Activated naive CD8-positive, alpha-beta T cell treated with anti-CD3 and anti-CD28 coated beads, Interleukin-2, amount 50 U/mL, for 24 hours (primary cell): ENCODE measurements around the gene WASL.
A peak's percentile ranks its signal among the peaks of the same experiment; 100 is the strongest.

Experiments
- ATAC-seq: fragments of 150-1000 bp; cut with Tn5 transposase; one replicate; pipeline ENCODE4 v1.10.0; 2021
- DNase-seq: peaks from one replicate; pipeline ENCODE4 v3.0.0; 2021
- H3K27ac Mint-ChIP-seq: one replicate; pipeline ENCODE4 v1.8.0; 2021; ENCODE audit warnings: mild to moderate bottlenecking, mixed read lengths
- H3K27me3 Mint-ChIP-seq: one replicate; pipeline ENCODE4 v1.8.0; 2021; ENCODE audit warnings: mixed read lengths
- H3K36me3 Mint-ChIP-seq: one replicate; pipeline ENCODE4 v1.8.0; 2021; ENCODE audit warnings: low read depth, mixed read lengths
- H3K4me1 Mint-ChIP-seq: one replicate; pipeline ENCODE4 v1.8.0; 2021; ENCODE audit warnings: mixed read lengths
- H3K4me3 Mint-ChIP-seq: one replicate; pipeline ENCODE4 v1.8.0; 2021; ENCODE audit warnings: mild to moderate bottlenecking, moderate library complexity, mixed read lengths
- H3K9me3 Mint-ChIP-seq: one replicate; pipeline ENCODE4 v1.8.0; 2021; ENCODE audit warnings: mixed read lengths

WASL gene

GRCh38 chr7:123714296-123715080 is 34.3 kb downstream of the WASL start:
- Mint-ChIP-seq H3K9me3 (no peaks in the 10 kb centered on the region), H3K27ac (peak overlapping the region; percentile 1), H3K4me3 (no peak overlapping the region), H3K27me3 (no peaks in the 10 kb centered on the region), H3K4me1 (peaks cover 64% of the 10 kb centered on the region), H3K36me3 (peaks cover 3% of the 10 kb centered on the region)
- DNase-seq, result no peak
- peak; percentile 33 for ATAC-seq

GRCh38 chr7:123712619-123713018 is 36.2 kb downstream of the WASL start:
- H3K27me3 Mint-ChIP-seq, result no peaks in the 10 kb centered on the region
- no peak for DNase-seq
- H3K36me3 Mint-ChIP-seq, result peaks cover 5% of the 10 kb centered on the region
- no peak for ATAC-seq
- peaks cover 53% of the 10 kb centered on the region for H3K4me1 Mint-ChIP-seq
- H3K27ac Mint-ChIP-seq, result peak overlapping the region; percentile 6
- no peak overlapping the region for H3K4me3 Mint-ChIP-seq
- no peaks in the 10 kb centered on the region for H3K9me3 Mint-ChIP-seq

GRCh38 chr7:123711832-123712293 is 36.9 kb downstream of the WASL start:
- peak overlapping the region; percentile 7 for H3K4me3 Mint-ChIP-seq
- peak overlapping the region; percentile 41 for H3K27ac Mint-ChIP-seq
- peaks cover 5% of the 10 kb centered on the region for H3K36me3 Mint-ChIP-seq
- ATAC-seq, result peak; percentile 85
- H3K4me1 Mint-ChIP-seq, result peaks cover 49% of the 10 kb centered on the region
- H3K27me3 Mint-ChIP-seq, result no peaks in the 10 kb centered on the region
- DNase-seq, result no peak
- no peaks in the 10 kb centered on the region for H3K9me3 Mint-ChIP-seq

DNA sequence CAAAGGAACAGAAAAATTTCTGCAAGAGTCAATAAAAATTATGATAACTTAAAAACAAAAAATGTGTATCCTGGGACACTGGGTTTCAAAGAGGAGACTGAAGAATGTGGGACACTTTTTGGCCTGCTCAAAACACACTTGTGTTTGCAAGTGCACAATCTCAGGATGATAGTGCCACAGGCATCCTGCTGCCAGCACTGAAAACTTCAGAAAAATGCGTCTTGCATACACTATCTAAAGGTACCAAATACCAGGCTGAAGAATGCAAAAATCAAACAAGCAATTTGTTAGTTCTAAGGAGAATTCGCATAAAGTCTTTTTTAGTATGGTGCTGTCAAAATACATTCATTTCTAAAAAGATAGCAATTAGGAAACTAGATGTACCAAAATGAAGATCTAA is 38.1 kb downstream of the WASL start:
- H3K9me3 Mint-ChIP-seq, result no peaks in the 10 kb centered on the region
- H3K27ac Mint-ChIP-seq, result peak overlapping the region; percentile 32
- no peak for DNase-seq
- peaks cover 48% of the 10 kb centered on the region for H3K4me1 Mint-ChIP-seq
- no peaks in the 10 kb centered on the region for H3K27me3 Mint-ChIP-seq
- no peak for ATAC-seq
- H3K36me3 Mint-ChIP-seq, result peaks cover 7% of the 10 kb centered on the region
- H3K4me3 Mint-ChIP-seq, result no peak overlapping the region

- DNase-seq, result no peak
- ATAC-seq, result no peak
- no peaks in the 10 kb centered on the region for H3K27me3 Mint-ChIP-seq
- H3K4me3 Mint-ChIP-seq, result no peak overlapping the region
- H3K9me3 Mint-ChIP-seq, result no peaks in the 10 kb centered on the region
- peaks cover 38% of the 10 kb centered on the region for H3K4me1 Mint-ChIP-seq
- H3K36me3 Mint-ChIP-seq, result peaks cover 12% of the 10 kb centered on the region
- no peak overlapping the region for H3K27ac Mint-ChIP-seq
Measured at GRCh38 chr7:123709525-123709924, 39.3 kb downstream of the WASL start.

- H3K27me3 Mint-ChIP-seq, result no peaks in the 10 kb centered on the region
- no peaks in the 10 kb centered on the region for H3K9me3 Mint-ChIP-seq
- ATAC-seq, result no peak
- no peak for DNase-seq
- peaks cover 14% of the 10 kb centered on the region for H3K36me3 Mint-ChIP-seq
- peak overlapping the region; percentile 24 for H3K27ac Mint-ChIP-seq
- H3K4me3 Mint-ChIP-seq, result no peak overlapping the region
- H3K4me1 Mint-ChIP-seq, result peaks cover under 1% of the 10 kb centered on the region
Measured at GRCh38 chr7:123705211-123705901, 43.4 kb downstream of the WASL start.

- no peak overlapping the region for H3K4me3 Mint-ChIP-seq
- no peaks in the 10 kb centered on the region for H3K27me3 Mint-ChIP-seq
- no peak for ATAC-seq
- no peak for DNase-seq
- H3K4me1 Mint-ChIP-seq, result no peaks in the 10 kb centered on the region
- H3K36me3 Mint-ChIP-seq, result peaks cover 15% of the 10 kb centered on the region
- no peaks in the 10 kb centered on the region for H3K9me3 Mint-ChIP-seq
- H3K27ac Mint-ChIP-seq, result no peak overlapping the region
Measured at GRCh38 chr7:123695944-123696677, 52.7 kb downstream of the WASL start.

GRCh38 chr7:123692471-123692877 is 56.3 kb downstream of the WASL start:
- no peaks in the 10 kb centered on the region for H3K4me1 Mint-ChIP-seq
- no peak overlapping the region for H3K4me3 Mint-ChIP-seq
- no peaks in the 10 kb centered on the region for H3K27me3 Mint-ChIP-seq
- no peak for ATAC-seq
- no peak overlapping the region for H3K27ac Mint-ChIP-seq
- H3K36me3 Mint-ChIP-seq, result peaks cover 13% of the 10 kb centered on the region
- no peak for DNase-seq
- H3K9me3 Mint-ChIP-seq, result no peaks in the 10 kb centered on the region

DNA sequence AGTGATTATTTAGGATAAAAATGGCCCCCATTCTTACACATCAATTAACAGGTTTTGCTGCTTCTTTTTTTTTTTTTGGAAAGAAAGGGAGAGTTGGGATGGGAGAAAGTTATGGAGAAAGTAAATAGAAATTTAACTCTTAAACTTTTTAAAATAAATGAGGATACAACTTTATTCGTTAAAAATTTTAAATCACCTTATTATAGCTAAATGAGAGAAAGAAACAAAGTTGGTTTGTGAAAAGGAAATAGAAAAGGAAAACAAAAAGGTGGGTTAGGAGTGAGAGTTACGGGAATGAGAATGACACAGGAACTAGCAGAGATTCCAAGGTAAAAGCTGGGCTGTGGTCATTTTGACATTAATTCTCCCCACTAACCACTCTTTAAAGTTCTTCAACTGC is 58.3 kb downstream of the WASL start:
- Mint-ChIP-seq H3K27me3 (no peaks in the 10 kb centered on the region), H3K9me3 (no peaks in the 10 kb centered on the region), H3K4me3 (no peak overlapping the region), H3K36me3 (peaks cover 8% of the 10 kb centered on the region), H3K27ac (no peak overlapping the region), H3K4me1 (no peaks in the 10 kb centered on the region)
- ATAC-seq (no peak), DNase-seq (no peak)

DNA sequence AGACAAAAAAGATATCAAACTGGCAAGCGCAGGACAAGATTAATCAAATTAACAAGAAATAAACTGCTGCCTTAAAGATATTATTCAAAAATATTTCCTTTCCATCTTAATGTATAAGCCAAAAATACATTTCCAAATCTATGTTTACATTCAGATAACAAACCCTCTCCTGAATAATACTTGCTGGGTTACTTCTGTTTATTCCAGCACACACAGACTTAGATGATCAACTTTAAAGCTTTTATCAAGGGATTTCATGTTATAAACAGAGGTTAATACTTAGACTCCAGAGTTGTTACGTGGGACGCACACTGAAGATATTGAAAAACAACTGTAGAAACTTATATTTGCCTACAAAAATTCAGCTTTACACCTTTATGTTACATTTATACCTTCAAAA is 59.6 kb downstream of the WASL start:
- Mint-ChIP-seq H3K4me3 (no peak overlapping the region), H3K27ac (no peak overlapping the region), H3K36me3 (peaks cover 5% of the 10 kb centered on the region), H3K4me1 (no peaks in the 10 kb centered on the region), H3K27me3 (no peaks in the 10 kb centered on the region), H3K9me3 (no peaks in the 10 kb centered on the region)
- no peak for ATAC-seq
- no peak for DNase-seq

DNA sequence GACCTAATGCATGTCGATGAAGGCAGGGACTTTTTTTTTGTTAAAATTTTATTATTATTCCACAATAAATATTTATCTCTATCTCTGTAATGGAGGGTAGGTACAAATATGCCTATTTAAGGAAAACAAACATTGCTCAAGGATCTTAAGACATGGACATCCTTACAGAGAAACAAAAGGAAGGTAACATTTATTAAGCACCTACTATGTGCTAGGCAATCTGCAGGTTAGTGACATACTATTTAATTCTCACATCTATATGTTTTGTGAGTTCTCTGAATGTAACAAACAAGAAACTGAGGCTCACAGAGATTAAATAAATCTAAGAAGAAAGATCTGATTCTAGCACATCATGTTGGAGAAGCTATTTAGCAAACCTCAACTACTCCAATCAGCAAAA is 61.1 kb downstream of the WASL start:
- Mint-ChIP-seq H3K36me3 (peaks cover 6% of the 10 kb centered on the region), H3K27me3 (no peaks in the 10 kb centered on the region), H3K27ac (no peak overlapping the region), H3K9me3 (no peaks in the 10 kb centered on the region), H3K4me1 (no peaks in the 10 kb centered on the region), H3K4me3 (no peak overlapping the region)
- ATAC-seq, result no peak
- DNase-seq, result no peak

DNA sequence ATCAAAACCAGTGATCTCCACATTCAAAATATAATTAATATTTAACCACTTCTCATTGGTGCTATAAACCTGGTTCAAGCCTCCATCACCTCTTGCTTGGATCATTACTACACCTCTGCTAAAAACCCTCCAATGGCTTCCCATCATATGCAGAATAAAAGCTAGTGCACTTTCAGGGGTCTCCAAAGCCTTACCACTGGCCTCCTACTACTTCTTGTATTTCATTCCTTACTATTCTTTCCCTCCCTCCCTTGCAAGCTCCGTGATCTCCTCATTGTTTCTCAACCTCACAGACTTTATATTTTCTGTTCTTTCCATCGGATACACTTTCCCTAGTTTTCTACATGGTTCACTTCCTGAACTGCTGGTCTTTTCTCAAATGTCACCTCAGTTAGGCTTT is 61.6 kb downstream of the WASL start:
- H3K36me3 Mint-ChIP-seq, result peaks cover 6% of the 10 kb centered on the region
- no peaks in the 10 kb centered on the region for H3K27me3 Mint-ChIP-seq
- ATAC-seq, result no peak
- H3K27ac Mint-ChIP-seq, result no peak overlapping the region
- H3K4me1 Mint-ChIP-seq, result no peaks in the 10 kb centered on the region
- no peaks in the 10 kb centered on the region for H3K9me3 Mint-ChIP-seq
- H3K4me3 Mint-ChIP-seq, result no peak overlapping the region
- no peak for DNase-seq

GRCh38 chr7:123682690-123683089 is 66.1 kb downstream of the WASL start:
- H3K27me3 Mint-ChIP-seq, result no peaks in the 10 kb centered on the region
- no peak overlapping the region for H3K4me3 Mint-ChIP-seq
- no peak overlapping the region for H3K27ac Mint-ChIP-seq
- H3K4me1 Mint-ChIP-seq, result no peaks in the 10 kb centered on the region
- DNase-seq, result no peak
- no peak for ATAC-seq
- H3K36me3 Mint-ChIP-seq, result peaks cover 5% of the 10 kb centered on the region
- H3K9me3 Mint-ChIP-seq, result no peaks in the 10 kb centered on the region

DNA sequence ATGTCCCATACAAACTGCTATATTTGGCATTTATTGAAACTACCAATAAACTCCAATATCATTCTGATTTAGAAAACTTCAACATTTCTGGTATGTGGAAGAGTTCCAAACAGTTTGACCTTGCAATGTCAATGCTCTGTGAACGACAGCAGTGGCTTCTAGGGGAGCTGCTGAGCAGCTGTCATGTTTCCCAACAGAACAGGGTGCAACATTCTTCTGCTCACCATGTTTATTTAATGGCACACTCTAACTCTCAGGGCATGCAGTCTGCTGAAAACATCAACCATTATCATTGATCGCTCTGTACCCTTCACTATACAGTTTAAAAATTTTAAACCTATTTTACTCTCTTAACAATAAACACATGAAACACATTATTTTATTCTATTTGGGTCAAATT is 67.2 kb downstream of the WASL start:
- DNase-seq (no peak), ATAC-seq (no peak)
- H3K9me3 Mint-ChIP-seq, result no peaks in the 10 kb centered on the region
- no peaks in the 10 kb centered on the region for H3K4me1 Mint-ChIP-seq
- no peak overlapping the region for H3K27ac Mint-ChIP-seq
- peaks cover 5% of the 10 kb centered on the region for H3K36me3 Mint-ChIP-seq
- no peaks in the 10 kb centered on the region for H3K27me3 Mint-ChIP-seq
- no peak overlapping the region for H3K4me3 Mint-ChIP-seq

DNA sequence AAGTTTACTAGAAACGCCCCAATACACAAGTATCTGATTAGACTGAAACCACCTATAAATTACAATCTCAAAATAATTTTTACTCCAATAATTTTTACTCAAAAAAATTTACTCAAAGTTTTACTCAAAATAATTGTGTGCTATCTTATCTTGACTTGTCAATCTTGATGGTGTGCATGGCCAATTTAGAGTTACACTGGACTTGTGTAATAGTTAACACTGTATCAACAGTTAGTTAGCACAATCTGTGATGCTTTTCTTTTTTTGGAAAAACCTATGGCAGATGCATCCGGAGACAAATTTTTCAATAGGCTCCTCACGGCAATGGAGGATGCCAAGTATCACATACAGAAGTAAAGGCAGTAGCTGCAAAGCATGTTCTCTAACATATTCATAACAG is 68.2 kb downstream of the WASL start:
- DNase-seq, result no peak
- peaks cover 5% of the 10 kb centered on the region for H3K36me3 Mint-ChIP-seq
- H3K27ac Mint-ChIP-seq, result no peak overlapping the region
- ATAC-seq, result no peak
- no peak overlapping the region for H3K4me3 Mint-ChIP-seq
- H3K9me3 Mint-ChIP-seq, result no peaks in the 10 kb centered on the region
- H3K27me3 Mint-ChIP-seq, result no peaks in the 10 kb centered on the region
- no peaks in the 10 kb centered on the region for H3K4me1 Mint-ChIP-seq
